GM18909 (cell line): ENCODE results near the gene TMEM116.
"Not testable (repeated sequence)": the region's sequence is repeated elsewhere in the genome, so short reads cannot be mapped to it uniquely, and the experiment has no call there.

ENCODE experiments used
- ATAC-seq: cut with Tn5 transposase; IDR thresholded peaks from one replicate; pipeline ENCODE4 v1.9.1; 2021; ENCODE audit warnings: mild to moderate bottlenecking; ENCODE audit not compliant: unreplicated experiment, poor library complexity

TMEM116 gene

GRCh38 chr12:112010415-112011344 lies 2.3 kb downstream of the TMEM116 start:
- no peak for ATAC-seq

- not testable (repeated sequence) for ATAC-seq
These were observed 3.4 kb downstream of the TMEM116 start for GRCh38 chr12:112009596-112009995.

GRCh38 chr12:112008918-112009317 lies 4.0 kb downstream of the TMEM116 start:
- no peak for ATAC-seq

GRCh38 chr12:112007945-112008344 lies 5.0 kb downstream of the TMEM116 start:
- no peak for ATAC-seq

- ATAC-seq, result no peak
These were observed 7.3 kb downstream of the TMEM116 start for GRCh38 chr12:112005419-112006395.

GRCh38 chr12:112004041-112004440 lies 8.9 kb downstream of the TMEM116 start:
- ATAC-seq, result no peak

GRCh38 chr12:112001576-112001975 lies 11.4 kb downstream of the TMEM116 start:
- ATAC-seq, result no peak

GRCh38 chr12:112000820-112001219 lies 12.1 kb downstream of the TMEM116 start:
- no peak for ATAC-seq

- not testable (repeated sequence) for ATAC-seq
These were observed 13.8 kb downstream of the TMEM116 start for GRCh38 chr12:111999129-111999528.

GRCh38 chr12:111998015-111998414 lies 14.9 kb downstream of the TMEM116 start:
- no peak for ATAC-seq

- ATAC-seq, result no peak
These were observed 15.7 kb downstream of the TMEM116 start for GRCh38 chr12:111997300-111997699.

- ATAC-seq, result no peak
These were observed 17.0 kb downstream of the TMEM116 start for GRCh38 chr12:111995782-111996480.

GRCh38 chr12:111994211-111995111 lies 18.5 kb downstream of the TMEM116 start:
- ATAC-seq, result peak; percentile 16

- peak; percentile 53 for ATAC-seq
These were observed 19.4 kb downstream of the TMEM116 start for GRCh38 chr12:111993292-111994150.

- ATAC-seq, result no peak
These were observed 20.5 kb downstream of the TMEM116 start for GRCh38 chr12:111992464-111992863.

GRCh38 chr12:111991946-111992345 lies 21.0 kb downstream of the TMEM116 start:
- no peak for ATAC-seq

GRCh38 chr12:111991535-111991934 lies 21.4 kb downstream of the TMEM116 start:
- no peak for ATAC-seq

- no peak for ATAC-seq
These were observed 28.1 kb downstream of the TMEM116 start for GRCh38 chr12:111984820-111985219.
